Activated CD4-positive, alpha-beta T cell treated with anti-CD3 and anti-CD28 coated beads, Interleukin-2, amount 10 ng/mL, durations not matched to agents 24 days and 14 days (primary cell): Measurements from ENCODE around the gene PI4K2B. TPM values are rescaled to one million over a fixed set of nuclear protein-coding genes. Genes with fewer than 3 reads are reported as not detected.
"Not testable (repeated sequence)": the region's sequence is repeated elsewhere in the genome, so short reads cannot be mapped to it uniquely, and the experiment has no call there.

ENCODE experiments used
- DNase-seq: peaks from one replicate; pipeline ENCODE4 v3.0.0; 2022
- H3K27ac Mint-ChIP-seq: one replicate; pipeline ENCODE4 v1.8.0; 2022; ENCODE audit warnings: mild to moderate bottlenecking, mixed read lengths
- H3K27me3 Mint-ChIP-seq: one replicate; pipeline ENCODE4 v1.8.0; 2022; ENCODE audit warnings: mixed read lengths
- H3K36me3 Mint-ChIP-seq: one replicate; pipeline ENCODE4 v1.8.0; 2022; ENCODE audit warnings: low read depth, mild to moderate bottlenecking, mixed read lengths
- H3K4me1 Mint-ChIP-seq: one replicate; pipeline ENCODE4 v1.8.0; 2021; ENCODE audit warnings: mixed read lengths
- H3K4me3 Mint-ChIP-seq: one replicate; pipeline ENCODE4 v1.8.0; 2022; ENCODE audit warnings: mild to moderate bottlenecking, moderate library complexity, mixed read lengths
- H3K9me3 Mint-ChIP-seq: one replicate; pipeline ENCODE4 v1.8.0; 2021; ENCODE audit warnings: mixed read lengths
- intact Hi-C: fragments of 100-400 bp; cut with micrococcal nuclease; formaldehyde crosslinking; loops from one replicate; pipeline ENCODE4 v1.15.1; 2023
- total RNA-seq: library from RNA; stranded (reverse); gene quantifications from 2 replicates; pipeline ENCODE4 v1.2.3, GENCODE V29; 2022

The PI4K2B gene
- total RNA-seq, 1 donor from 2014 or later, result 34.2 TPM

DNA sequence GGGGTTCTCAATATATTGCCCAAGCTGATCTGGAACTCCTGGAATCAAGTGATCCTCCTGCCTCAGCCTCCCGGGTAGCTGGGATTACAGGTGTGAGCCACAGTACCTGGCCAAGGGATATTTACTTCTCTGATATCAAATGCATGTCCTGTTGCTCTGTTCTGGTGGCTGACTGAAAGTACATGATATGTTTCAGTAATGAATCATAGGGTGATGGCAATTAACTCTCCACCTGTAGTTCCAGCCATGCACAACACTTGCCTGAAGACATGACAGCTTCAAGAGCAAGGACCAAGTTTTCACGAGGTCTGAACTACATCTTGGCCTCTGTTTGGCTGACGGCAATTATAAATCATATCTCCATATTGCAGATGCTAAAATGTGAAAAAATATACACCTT lies 87.9 kb downstream of the PI4K2B start:
- Mint-ChIP-seq H3K27ac (peak overlapping the region; percentile 75), H3K36me3 (peaks cover 20% of the 10 kb centered on the region), H3K4me3 (peak overlapping the region; percentile 23), H3K4me1 (peaks cover 22% of the 10 kb centered on the region), H3K27me3 (no peaks in the 10 kb centered on the region), H3K9me3 (no peaks in the 10 kb centered on the region)
- intact Hi-C loops, result loop anchor here (1.0 kb wide), 2 partner anchors 8 to 10 kb away; no protein-coding TSS in a partner anchor
- DNase-seq, result no peak

DNA sequence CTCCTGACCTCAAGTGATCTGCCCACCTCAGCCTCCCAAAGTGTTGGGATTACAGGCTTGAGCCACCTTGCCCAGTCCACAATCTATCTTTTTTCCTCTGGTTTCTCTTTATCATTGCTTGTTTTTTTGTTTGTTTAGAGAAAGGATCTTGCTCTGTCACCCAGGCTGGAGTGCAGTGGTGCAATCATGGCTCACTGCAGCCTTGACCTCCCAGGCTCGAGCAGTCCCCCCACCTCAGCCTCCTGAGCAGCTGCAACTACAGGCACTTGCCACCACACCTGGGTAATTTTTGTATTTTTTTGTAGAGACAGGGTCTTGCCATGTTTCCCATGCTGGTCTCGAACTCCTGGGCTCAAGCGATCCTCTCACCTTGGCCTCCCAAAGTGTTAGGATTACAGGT lies 94.6 kb downstream of the PI4K2B start:
- H3K36me3 Mint-ChIP-seq, H3K27me3 Mint-ChIP-seq, H3K27ac Mint-ChIP-seq, DNase-seq, intact Hi-C loops, H3K4me3 Mint-ChIP-seq, H3K9me3 Mint-ChIP-seq: not testable (repeated sequence)
- peaks cover 17% of the 10 kb centered on the region for H3K4me1 Mint-ChIP-seq

Other genes with a start within 250 kb of the PI4K2B start
- gene LGI2, start 203.1 kb upstream of the PI4K2B start, total RNA-seq, result not detected in 2 replicates
- 12.0 and 13.2 TPM in 2 replicates for gene SEPSECS, start 73.6 kb upstream of the PI4K2B start, total RNA-seq
- 15.5 and 15.6 TPM in 2 replicates for gene ZCCHC4, start 78.7 kb downstream of the PI4K2B start, total RNA-seq
- gene ANAPC4, start 143.2 kb downstream of the PI4K2B start, total RNA-seq, result 37.4 and 42.1 TPM in 2 replicates